ENCODE results near the gene TMEM184C. TPM values are rescaled to one million over a fixed set of nuclear protein-coding genes. Genes with fewer than 3 reads are reported as not detected.

Gene TMEM184C
- 45.9 and 49.8 TPM in 2 replicates for total RNA-seq
- long read RNA-seq, full-length matches to known transcripts, result 123 of 159 reads
- long read RNA-seq, partial matches to known transcripts, result 13 of 159 reads
- long read RNA-seq, other reads (novel, unspliced or antisense), result 23 of 159 reads

GRCh38 chr4:147617173-147617840 is at the start of gene TMEM184C:
TMEM184C (plus strand) TSS chr4:147617397; CDS start chr4:147617957, 560 bp downstream.
- Mint-ChIP-seq H3K4me3 (ENCODE audit: low read depth) (peak within 1 kb of the TSS; percentile 93), H3K4me1 (ENCODE audit: low read depth) (peaks cover 22% of the 10 kb centered on the region), H3K9me3 (ENCODE audit: low read depth) (no peaks in the 10 kb centered on the region), H3K27ac (peak within 1 kb of the TSS; percentile 97), H3K27me3 (no peaks in the 10 kb centered on the region), H3K36me3 (ENCODE audit: insufficient read depth) (peaks cover 3% of the 10 kb centered on the region)
- no peak for TF ChIP-seq CTCF (IDR thresholded peaks at IDR 0.05; ENCODE audit: unreplicated experiment)
- DNase-seq (ENCODE audit: low spot score, unreplicated experiment), result peak; percentile 96

- H3K4me3 Mint-ChIP-seq (ENCODE audit: low read depth), result no peak overlapping the region
- no peaks in the 10 kb centered on the region for H3K36me3 Mint-ChIP-seq (ENCODE audit: insufficient read depth)
- no peak overlapping the region for H3K27ac Mint-ChIP-seq
- DNase-seq (ENCODE audit: low spot score, unreplicated experiment), result no peak
- H3K4me1 Mint-ChIP-seq (ENCODE audit: low read depth), result peaks cover 3% of the 10 kb centered on the region
- no peaks in the 10 kb centered on the region for H3K9me3 Mint-ChIP-seq (ENCODE audit: low read depth)
- H3K27me3 Mint-ChIP-seq, result no peaks in the 10 kb centered on the region
- no peak for TF ChIP-seq CTCF (IDR thresholded peaks at IDR 0.05; ENCODE audit: unreplicated experiment)
Observed at GRCh38 chr4:147570616-147571015, 46.6 kb upstream of the TMEM184C start.

- H3K36me3 Mint-ChIP-seq (ENCODE audit: insufficient read depth), result no peaks in the 10 kb centered on the region
Observed at GRCh38 chr4:147571036-147571770, 46.0 kb upstream of the TMEM184C start.

GRCh38 chr4:147576084-147576483 is 41.1 kb upstream of the TMEM184C start:
- no peak for DNase-seq (ENCODE audit: low spot score, unreplicated experiment)
- peaks cover 3% of the 10 kb centered on the region for H3K9me3 Mint-ChIP-seq (ENCODE audit: low read depth)
- H3K4me1 Mint-ChIP-seq (ENCODE audit: low read depth), result no peaks in the 10 kb centered on the region
- no peaks in the 10 kb centered on the region for H3K27me3 Mint-ChIP-seq
- TF ChIP-seq CTCF (IDR thresholded peaks at IDR 0.05; ENCODE audit: unreplicated experiment), result no peak
- no peak overlapping the region for H3K4me3 Mint-ChIP-seq (ENCODE audit: low read depth)
- no peaks in the 10 kb centered on the region for H3K36me3 Mint-ChIP-seq (ENCODE audit: insufficient read depth)
- no peak overlapping the region for H3K27ac Mint-ChIP-seq

More at GRCh38 chr4:147571036-147571770, 46.0 kb upstream of the TMEM184C start:
- DNase-seq (ENCODE audit: low spot score, unreplicated experiment), result no peak
- Mint-ChIP-seq H3K4me3 (ENCODE audit: low read depth) (no peak overlapping the region), H3K27me3 (no peaks in the 10 kb centered on the region), H3K9me3 (ENCODE audit: low read depth) (no peaks in the 10 kb centered on the region), H3K27ac (no peak overlapping the region), H3K4me1 (ENCODE audit: low read depth) (peaks cover 3% of the 10 kb centered on the region)
- no peak for TF ChIP-seq CTCF (IDR thresholded peaks at IDR 0.05; ENCODE audit: unreplicated experiment)

- TF ChIP-seq CTCF (IDR thresholded peaks at IDR 0.05; ENCODE audit: unreplicated experiment), result no peak
Observed at GRCh38 chr4:147578051-147578476, 39.1 kb upstream of the TMEM184C start.

More at GRCh38 chr4:147578051-147578476, 39.1 kb upstream of the TMEM184C start:
- Mint-ChIP-seq H3K27ac (no peak overlapping the region), H3K36me3 (ENCODE audit: insufficient read depth) (no peaks in the 10 kb centered on the region), H3K9me3 (ENCODE audit: low read depth) (peaks cover 3% of the 10 kb centered on the region), H3K27me3 (no peaks in the 10 kb centered on the region), H3K4me1 (ENCODE audit: low read depth) (no peaks in the 10 kb centered on the region), H3K4me3 (ENCODE audit: low read depth) (no peak overlapping the region)
- no peak for DNase-seq (ENCODE audit: low spot score, unreplicated experiment)
